GM19240 (cell line): ENCODE measurements around the gene TEX2.
"Not testable (repeated sequence)": the region's sequence is repeated elsewhere in the genome, so short reads cannot be mapped to it uniquely, and the experiment has no call there.

Source experiments
- DNase-seq: peaks from one replicate; pipeline ENCODE4 v3.0.0; 2011; ENCODE audit warnings: low spot score; ENCODE audit not compliant: insufficient read length

TEX2 gene

DNA sequence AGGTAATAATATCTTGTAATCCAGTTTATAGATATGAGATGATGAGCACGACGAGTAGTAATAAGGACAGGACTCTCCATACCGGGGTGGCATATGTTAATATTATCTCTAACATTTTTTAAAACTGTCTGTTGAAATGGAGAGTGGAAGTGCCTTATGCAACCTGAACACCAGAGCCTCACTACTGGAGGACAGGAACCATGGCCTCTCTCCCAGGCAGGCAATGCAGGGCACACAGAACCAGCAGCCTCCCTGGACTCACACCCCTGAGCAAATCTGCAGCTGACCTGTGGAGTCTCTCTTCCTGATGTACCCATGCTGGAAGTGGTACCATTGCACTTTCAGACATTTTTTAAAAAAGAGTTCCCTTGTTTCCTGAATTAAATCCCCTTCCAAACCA lies 78.0 kb downstream of the TEX2 start:
- DNase-seq = no peak

DNA sequence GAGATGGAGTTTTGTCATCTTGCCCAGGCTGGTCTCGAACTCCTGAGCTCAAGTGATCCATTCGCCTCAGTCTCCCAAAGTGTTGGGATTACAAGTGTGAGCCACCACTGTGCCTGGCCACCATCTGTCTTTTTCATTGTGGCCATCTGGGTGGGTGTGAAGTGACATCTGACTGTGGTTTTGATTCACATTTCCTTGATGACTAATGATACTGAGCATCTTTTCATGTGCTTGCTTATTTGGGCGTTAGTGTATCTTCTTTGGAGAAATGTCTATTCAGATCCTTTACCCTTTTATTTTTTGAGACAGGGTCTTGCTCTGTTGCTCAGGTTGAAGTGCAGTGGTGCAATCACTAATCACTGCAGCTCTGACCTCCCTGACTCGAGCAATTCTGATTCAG lies 79.2 kb downstream of the TEX2 start:
- no peak for DNase-seq

DNA sequence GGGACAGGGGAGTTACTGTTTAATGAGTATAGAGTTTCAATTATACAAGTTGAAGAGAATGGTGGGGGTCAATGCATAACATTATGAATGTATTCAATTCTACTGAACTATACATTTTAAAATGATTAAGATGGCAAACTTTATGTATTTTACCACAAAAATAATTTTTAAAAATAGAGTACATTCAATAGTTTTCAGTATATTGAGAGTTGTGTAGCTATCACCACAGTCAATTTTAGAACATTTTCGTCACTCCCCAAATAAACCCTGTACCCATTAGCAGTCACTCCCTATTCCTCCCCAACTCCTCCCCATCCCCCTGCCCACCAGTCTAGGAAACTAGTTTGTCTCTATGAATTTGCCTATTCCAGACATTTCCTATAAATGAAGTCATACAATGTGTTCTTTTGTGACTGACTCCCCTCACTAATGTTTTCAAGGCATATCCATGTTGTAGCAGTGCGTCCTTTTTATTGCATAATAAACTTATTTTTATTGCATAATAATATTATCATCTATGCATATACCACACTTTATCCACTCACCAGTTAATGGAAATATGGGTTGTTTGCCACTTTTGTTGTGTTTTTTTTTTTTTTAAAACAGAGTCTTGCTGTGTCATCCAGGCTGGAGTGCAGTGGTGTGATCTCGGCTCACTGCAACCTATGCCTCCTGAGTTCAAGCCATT lies 80.6 kb downstream of the TEX2 start:
- DNase-seq = no peak

DNA sequence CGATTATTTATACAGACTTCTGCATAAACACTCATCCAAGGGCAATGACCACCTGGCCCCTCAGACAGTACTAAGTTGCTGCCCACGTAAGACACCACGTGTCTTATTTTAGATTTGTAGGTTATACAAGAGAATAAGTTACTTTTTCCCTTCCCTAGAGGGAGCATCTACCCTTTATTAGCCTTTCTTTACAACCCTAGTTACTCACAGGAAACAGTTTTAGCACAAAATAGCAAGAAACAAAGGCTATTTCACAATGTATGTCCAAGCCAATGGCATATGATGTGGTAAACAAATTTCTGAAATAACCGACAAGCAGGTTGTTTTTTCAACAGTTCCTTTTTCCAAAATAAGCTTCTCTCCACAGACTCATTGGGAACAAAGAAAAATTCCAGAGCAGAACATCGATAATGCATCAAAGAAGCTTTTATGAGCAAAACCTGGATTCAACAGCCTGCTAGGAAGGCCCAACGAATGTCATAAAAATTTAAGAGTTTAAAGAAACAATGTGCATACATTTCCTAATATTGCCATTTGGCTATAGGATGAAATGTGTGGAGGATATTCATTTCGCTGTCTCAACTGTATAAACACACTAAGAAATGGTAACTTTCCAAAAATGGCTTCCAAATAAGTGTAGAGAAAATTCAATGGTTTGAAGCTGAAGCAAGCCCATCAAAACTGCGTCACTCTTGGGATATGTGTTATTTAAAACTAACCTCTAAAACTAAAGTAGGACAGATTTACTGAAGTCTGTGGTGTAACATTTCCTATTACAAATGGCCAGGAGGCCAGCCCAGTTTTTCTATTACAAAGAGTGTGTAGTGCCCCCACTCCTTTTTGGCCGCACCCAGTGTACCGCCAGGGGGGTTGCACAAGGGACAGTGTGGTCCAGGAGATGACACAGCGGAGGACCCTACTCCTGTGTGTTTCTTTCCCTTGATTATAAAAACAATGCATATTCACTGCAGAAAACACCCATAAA lies 82.7 kb downstream of the TEX2 start:
- no peak for DNase-seq

- not testable (repeated sequence) for DNase-seq
Observed at GRCh38 chr17:64179024-64179423, 84.0 kb downstream of the TEX2 start.

GRCh38 chr17:64178011-64178825 lies 84.8 kb downstream of the TEX2 start:
- DNase-seq = no peak

- DNase-seq = no peak
Observed at GRCh38 chr17:64177311-64178010, 85.6 kb downstream of the TEX2 start.

DNA sequence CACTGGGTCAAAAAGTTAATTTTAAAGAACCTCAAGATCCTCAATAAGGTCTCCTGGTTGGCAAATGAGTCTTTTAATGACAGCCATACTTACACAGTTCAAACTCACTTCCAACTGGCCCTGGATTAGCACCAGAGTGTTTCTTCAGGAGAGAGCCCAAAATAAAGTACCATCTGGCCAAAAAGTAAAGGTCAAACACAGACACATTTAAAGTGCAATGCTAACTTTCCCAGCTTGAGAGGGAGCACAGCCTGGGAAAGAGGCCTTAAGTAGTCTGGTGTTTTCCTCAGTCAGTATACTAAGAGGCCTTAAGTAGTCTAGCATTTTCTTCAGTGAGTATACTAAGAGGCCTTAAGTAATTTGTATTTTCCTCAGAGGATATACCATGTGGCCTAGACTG lies 86.5 kb downstream of the TEX2 start:
- DNase-seq = no peak

DNA sequence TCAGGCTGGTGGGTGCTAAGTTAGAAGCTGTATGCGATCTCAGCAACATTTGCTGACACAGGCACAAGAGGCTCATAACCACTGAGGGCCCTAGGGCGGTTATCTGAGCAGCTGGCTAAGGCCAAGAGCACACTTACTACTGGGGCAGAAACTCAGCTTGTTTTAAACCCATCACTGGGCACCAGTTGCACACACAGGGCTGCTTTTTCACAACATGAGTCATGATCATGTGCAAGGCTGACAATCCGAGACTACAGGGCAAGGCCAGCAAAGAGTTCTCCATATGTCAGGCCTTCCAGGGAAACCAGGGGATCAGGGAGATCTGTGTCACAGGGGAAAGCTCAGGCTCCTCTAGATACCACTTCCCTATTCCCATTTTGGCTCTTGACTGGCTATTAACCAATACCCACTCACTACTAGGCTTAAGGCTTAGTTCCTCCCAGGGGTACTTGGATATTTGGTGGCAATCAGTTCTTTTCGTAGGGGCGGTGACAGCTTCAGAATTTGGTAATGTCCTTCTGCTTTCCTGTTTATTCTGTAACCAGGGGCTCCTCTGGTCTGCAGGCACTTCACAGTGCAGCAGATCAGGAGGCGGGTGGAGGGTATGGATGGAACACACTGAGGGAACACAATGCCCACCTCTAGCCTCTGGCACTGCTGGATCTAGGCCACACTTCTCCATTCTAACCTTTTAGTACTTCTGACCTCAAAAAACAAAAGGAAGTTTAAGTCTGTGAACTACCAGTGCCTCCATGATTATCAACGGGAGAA lies 88.2 kb downstream of the TEX2 start:
- DNase-seq = no peak

- DNase-seq = no peak
Observed at GRCh38 chr17:64173646-64174045, 89.4 kb downstream of the TEX2 start.

GRCh38 chr17:64172510-64172909 lies 90.5 kb downstream of the TEX2 start:
- DNase-seq = no peak

- DNase-seq = no peak
Observed at GRCh38 chr17:64171041-64171440, 92.0 kb downstream of the TEX2 start.

- DNase-seq = no peak
Observed at GRCh38 chr17:64170286-64170685, 92.8 kb downstream of the TEX2 start.

- not testable (repeated sequence) for DNase-seq
Observed at GRCh38 chr17:64167666-64168065, 95.4 kb downstream of the TEX2 start.

- no peak for DNase-seq
Observed at GRCh38 chr17:64166876-64167275, 96.2 kb downstream of the TEX2 start.

- no peak for DNase-seq
Observed at GRCh38 chr17:64165347-64165746, 97.7 kb downstream of the TEX2 start.

GRCh38 chr17:64164596-64165285 lies 98.3 kb downstream of the TEX2 start:
- no peak for DNase-seq

DNA sequence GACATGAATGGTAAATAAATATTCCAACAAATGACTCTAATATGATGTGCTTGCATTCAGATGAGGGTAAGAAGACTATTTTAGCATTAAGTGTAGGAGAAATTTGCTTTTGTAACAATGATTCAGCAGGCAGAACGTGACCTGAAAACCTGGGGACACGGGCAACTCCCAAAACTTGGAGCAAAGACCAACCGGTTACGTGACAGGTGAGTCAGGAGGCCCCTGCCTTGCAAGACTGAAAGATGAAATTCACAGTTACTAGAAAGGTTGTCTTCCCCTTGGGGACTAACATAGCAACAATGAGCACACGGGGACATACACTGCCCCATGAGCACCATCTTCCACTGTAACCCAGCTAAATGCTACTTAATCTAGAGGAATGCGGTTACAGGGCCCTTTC lies 99.6 kb downstream of the TEX2 start:
- no peak for DNase-seq

- DNase-seq = no peak
Observed at GRCh38 chr17:64162554-64162953, 100.5 kb downstream of the TEX2 start.
